BJ (cell line): ENCODE measurements around the gene KTI12. TPM values are rescaled to one million over a fixed set of nuclear protein-coding genes. Genes with fewer than 3 reads are reported as not detected.
A peak's percentile ranks its signal among the peaks of the same experiment; 100 is the strongest.
"Not testable (repeated sequence)": the region's sequence is repeated elsewhere in the genome, so short reads cannot be mapped to it uniquely, and the experiment has no call there.

ENCODE experiments used
- CTCF ChIA-PET: fragments of 350-600 bp; formaldehyde crosslinking; extraction: SDS; loops from one replicate; lab custom pipeline; 2021; ENCODE audit warnings: antibody characterized with exemption, inconsistent platforms; lab: Yijun Ruan, JAX
- POLR2A ChIA-PET: fragments of 300-600 bp; sonication (Branson Sonifier 250); formaldehyde crosslinking; extraction: SDS; loops from one replicate; lab custom pipeline; 2021; ENCODE audit warnings: antibody characterized with exemption; lab: Charles Lee
- DNase-seq: peaks from one replicate; pipeline ENCODE4 v3.0.0-alpha.2; 2011; ENCODE audit warnings: low read depth
- H3K27me3 ChIP-seq: 2 replicates; pipeline ENCODE4 v1.6.0; 2011; ENCODE audit warnings: low read length; ENCODE audit not compliant: control insufficient read depth, insufficient read depth
- H3K36me3 ChIP-seq: 2 replicates; pipeline ENCODE4 v1.5.1; 2011; ENCODE audit warnings: low read length; ENCODE audit not compliant: control insufficient read depth, insufficient read depth
- H3K4me3 ChIP-seq: 2 replicates; pipeline ENCODE4 v1.5.1; 2011; ENCODE audit warnings: low read depth, mild to moderate bottlenecking, control low read depth, low read length
- CTCF ChIP-seq: IDR thresholded peaks from 2 replicates; pipeline ENCODE4 v1.5.1; 2011; ENCODE audit warnings: low read depth, mild to moderate bottlenecking, control low read depth, inconsistent platforms, low read length, moderate library complexity; ENCODE audit not compliant: insufficient read depth
- polyA plus RNA-seq: library from polyadenylated mRNA; depleted of rRNA; stranded (reverse); fragments of >200 nt; gene quantifications from 2 replicates; pipeline ENCODE4 v1.2.3, GENCODE V29; 2011

KTI12 gene
- polyA plus RNA-seq, 1 experiment = 9.6 TPM

- ChIA-PET POLR2A (interaction anchor here (0.6 kb wide), 1 partner anchor 10 kb away, joined by 5 read pairs; no protein-coding TSS in a partner anchor), CTCF (no interaction called here)
These were observed 4.3 kb upstream of the KTI12 start for GRCh38 chr1:52037909-52038308.

GRCh38 chr1:52037402-52037814 is 3.8 kb upstream of the KTI12 start:
- ChIA-PET CTCF (no interaction called here), POLR2A (interaction anchor here (0.6 kb wide), 1 partner anchor 11 kb away, joined by 5 read pairs; no protein-coding TSS in a partner anchor)
- Histone ChIP-seq H3K27me3 (no peaks in the 10 kb centered on the region), H3K4me3 (no peak overlapping the region), H3K36me3 (peaks cover 5% of the 10 kb centered on the region)
- no peak for DNase-seq
- TF ChIP-seq CTCF = no peak

More at GRCh38 chr1:52037909-52038308, 4.3 kb upstream of the KTI12 start:
- no peak overlapping the region for H3K4me3 ChIP-seq
- DNase-seq = no peak
- H3K27me3 ChIP-seq = no peaks in the 10 kb centered on the region
- H3K36me3 ChIP-seq = peaks cover 5% of the 10 kb centered on the region
- TF ChIP-seq CTCF = no peak

- Histone ChIP-seq H3K4me3 (peak overlapping the region; percentile 96), H3K27me3 (no peaks in the 10 kb centered on the region), H3K36me3 (0 out of 2 replicates have a peak, but pooled peaks cover 1% of the 10 kb centered on the region)
- no peak for DNase-seq
- ChIA-PET CTCF (interaction anchor here (0.7 to 1.5 kb wide), 3 partner anchors 9 to 331 kb away, joined by 3 to 5 read pairs (median 3); no protein-coding TSS in a partner anchor), POLR2A (no interaction called here)
- no peak for TF ChIP-seq CTCF
These were observed 407 bp upstream of the KTI12 start for GRCh38 chr1:52034050-52034384.

- ChIA-PET CTCF (interaction anchor here (1.4 kb wide), 1 partner anchor 332 kb away, joined by 3 read pairs; no protein-coding TSS in a partner anchor), POLR2A (no interaction called here)
- Histone ChIP-seq H3K4me3 (peak overlapping the region; percentile 96), H3K36me3 (0 out of 2 replicates have a peak, but pooled peaks cover 1% of the 10 kb centered on the region), H3K27me3 (no peaks in the 10 kb centered on the region)
- no peak for DNase-seq
- no peak for TF ChIP-seq CTCF
These were observed 852 bp downstream of the KTI12 start for GRCh38 chr1:52032785-52033131.

GRCh38 chr1:52032124-52032784 is 1.4 kb downstream of the KTI12 start:
- TF ChIP-seq CTCF = no peak
- ChIA-PET CTCF (no interaction called here), POLR2A (no interaction called here)
- Histone ChIP-seq H3K36me3 (0 out of 2 replicates have a peak, but pooled peaks cover 1% of the 10 kb centered on the region), H3K4me3 (peak overlapping the region; percentile 96), H3K27me3 (no peaks in the 10 kb centered on the region)
- no peak for DNase-seq

- H3K4me3 ChIP-seq, H3K27me3 ChIP-seq, H3K36me3 ChIP-seq, POLR2A ChIA-PET, DNase-seq: not testable (repeated sequence)
- CTCF ChIA-PET = interaction anchor here (2.1 kb wide), 1 partner anchor 24 kb away, joined by 6 read pairs; no protein-coding TSS in a partner anchor
These were observed 4.8 kb downstream of the KTI12 start for GRCh38 chr1:52028839-52029238.
